IMR-90 (cell line): ENCODE data around the gene A3GALT2. TPM values are rescaled to one million over a fixed set of nuclear protein-coding genes. Genes with fewer than 3 reads are reported as not detected.

Experiments used
- ATAC-seq: fragments of 200-7000 bp; cut with Tn5 transposase; 2 replicates; pipeline ENCODE4 v1.9.1; 2020; ENCODE audit warnings: low read depth, mild to moderate bottlenecking, moderate library complexity
- BruUV-seq: library from RNA; stranded (reverse); fragments of 400-500 nt; replicated peaks from 2 replicates; lab custom pipeline; 2021; lab: Mats Ljungman, UMichigan
- CTCF ChIA-PET: fragments of 300-600 bp; formaldehyde crosslinking; extraction: SDS; loops from one replicate; lab custom pipeline; 2021; ENCODE audit warnings: antibody characterized with exemption; lab: Yijun Ruan, JAX
- POLR2A ChIA-PET: fragments of 300-600 bp; sonication (Branson Sonifier 250); formaldehyde crosslinking; loops from one replicate; lab custom pipeline; 2022; ENCODE audit warnings: antibody characterized with exemption; ENCODE audit not compliant: unreplicated experiment; lab: Charles Lee
- DNase-seq: peaks from one replicate; pipeline ENCODE4 v3.0.0; 2013
- H2AFZ ChIP-seq: replicated peaks from 2 replicates; pipeline ENCODE3; 2013; ENCODE audit warnings: low read length, mild to moderate bottlenecking; ENCODE audit not compliant: poor library complexity
- H2AK5ac ChIP-seq: 2 replicates; pipeline ENCODE4 v1.6.1; 2013; ENCODE audit warnings: low read depth, low read length, inconsistent platforms
- H2AK9ac ChIP-seq: replicated peaks from 2 replicates; pipeline ENCODE3; 2013; ENCODE audit warnings: mild to moderate bottlenecking, low read depth, low read length, moderate library complexity; ENCODE audit not compliant: poor library complexity
- H2BK120ac ChIP-seq: 2 replicates; pipeline ENCODE4 v1.6.1; 2013; ENCODE audit warnings: low read depth, low read length, inconsistent platforms
- H2BK15ac ChIP-seq: 3 replicates; pipeline ENCODE4 v1.6.1; 2013; ENCODE audit warnings: low read depth, low read length, inconsistent platforms
- H2BK20ac ChIP-seq: 2 replicates; pipeline ENCODE4 v1.6.1; 2013; ENCODE audit warnings: low read depth, mild to moderate bottlenecking, inconsistent platforms, low read length, moderate library complexity
- H2BK5ac ChIP-seq: 2 replicates; pipeline ENCODE4 v1.6.1; 2013; ENCODE audit warnings: mild to moderate bottlenecking, low read depth, low read length, inconsistent platforms; ENCODE audit not compliant: poor library complexity, severe bottlenecking
- H3K14ac ChIP-seq: replicated peaks from 2 replicates; pipeline ENCODE4 v1.6.1; 2013; ENCODE audit warnings: low read depth, low read length, inconsistent platforms
- H3K18ac ChIP-seq: 2 replicates; pipeline ENCODE4 v1.6.1; 2013; ENCODE audit warnings: low read depth, low read length, control low read depth
- H3K23ac ChIP-seq: 2 replicates; pipeline ENCODE4 v1.6.1; 2013; ENCODE audit warnings: low read depth, low read length, inconsistent platforms
- H3K27ac ChIP-seq: 2 replicates; pipeline ENCODE4 v1.5.1; 2013; ENCODE audit warnings: mild to moderate bottlenecking, control low read depth, low read length; ENCODE audit not compliant: insufficient read depth
- H3K27me3 ChIP-seq: 2 replicates; pipeline ENCODE4 v1.6.1; 2013; ENCODE audit warnings: low read length; ENCODE audit not compliant: control insufficient read depth, insufficient read depth
- H3K36me3 ChIP-seq: 2 replicates; pipeline ENCODE4 v1.6.1; 2013; ENCODE audit warnings: low read length, mixed read lengths; ENCODE audit not compliant: control insufficient read depth, insufficient read depth
- H3K4ac ChIP-seq: 2 replicates; pipeline ENCODE4 v1.6.1; 2013; ENCODE audit warnings: low read depth, low read length, inconsistent platforms
- H3K4me1 ChIP-seq: 2 replicates; pipeline ENCODE4 v1.6.1; 2013; ENCODE audit warnings: low read length, mixed read lengths; ENCODE audit not compliant: control insufficient read depth, insufficient read depth
- H3K4me2 ChIP-seq: 2 replicates; pipeline ENCODE4 v1.6.1; 2013; ENCODE audit warnings: low read depth, mild to moderate bottlenecking, control low read depth, low read length, moderate library complexity
- H3K4me3 ChIP-seq: 2 replicates; pipeline ENCODE4 v1.5.1; 2013; ENCODE audit warnings: low read depth, mild to moderate bottlenecking, control low read depth, low read length, moderate library complexity; ENCODE audit not compliant: insufficient read depth
- H3K56ac ChIP-seq: 2 replicates; pipeline ENCODE4 v1.6.1; 2013; ENCODE audit warnings: low read length, inconsistent platforms; ENCODE audit not compliant: insufficient read depth; ENCODE audit errors: extremely low read depth
- H3K79me1 ChIP-seq, 2 experiments: 2 replicates each; pipeline ENCODE4 v1.6.1; 2013; ENCODE audit warnings: low read length in 2 of 2, inconsistent platforms in 1 of 2, low read depth in 1 of 2
- H3K9ac ChIP-seq: 2 replicates; pipeline ENCODE4 v1.6.1; 2013; ENCODE audit warnings: low read depth, low read length, control low read depth
- H3K9me1 ChIP-seq: 2 replicates; pipeline ENCODE4 v1.6.1; 2013; ENCODE audit warnings: low read length, inconsistent platforms; ENCODE audit not compliant: insufficient read depth
- H3K9me3 ChIP-seq: 2 replicates; pipeline ENCODE4 v1.6.1; 2013; ENCODE audit warnings: low read length; ENCODE audit not compliant: control insufficient read depth, insufficient read depth
- H4K20me1 ChIP-seq: 2 replicates; pipeline ENCODE4 v1.6.1; 2013; ENCODE audit warnings: low read length, inconsistent platforms; ENCODE audit not compliant: insufficient read depth
- H4K5ac ChIP-seq: 2 replicates; pipeline ENCODE4 v1.6.1; 2013; ENCODE audit warnings: mild to moderate bottlenecking, low read depth, low read length, control low read depth
- H4K8ac ChIP-seq, 2 experiments: 2 replicates each; pipeline ENCODE4 v1.6.1; 2013; ENCODE audit warnings: low read depth in 2 of 2, low read length in 2 of 2, control low read depth in 1 of 2, inconsistent platforms in 1 of 2
- H4K91ac ChIP-seq: 2 replicates; pipeline ENCODE4 v1.6.1; 2013; ENCODE audit warnings: low read depth, low read length, inconsistent platforms; ENCODE audit not compliant: insufficient read depth
- POLR2A ChIP-seq: IDR thresholded peaks from 2 replicates; pipeline ENCODE4 v1.6.1; 2012; ENCODE audit warnings: mild to moderate bottlenecking, low read depth, low read length
- RAD21 ChIP-seq: IDR thresholded peaks from 2 replicates; pipeline ENCODE4 v1.6.1; 2012; ENCODE audit warnings: low read length, improper control_type of control experiment
- WGBS, 2 experiments: methylation state at CpG; one replicate each; pipeline versions ENCODE4 v1.1.5 to v1.1.7; 2013; ENCODE audit warnings: missing lambda C conversion rate in 2 of 2; ENCODE audit not compliant: insufficient read length in 1 of 2; ENCODE audit errors: extremely low coverage in 2 of 2; 5-methylcytosine and 5-hydroxymethylcytosine counted together
- dilution Hi-C: fragments of 300-500 bp; cut with HindIII; formaldehyde crosslinking; loops from one replicate; pipeline ENCODE4 v1.14.3; 2018; ENCODE audit warnings: low sequenced_read_pairs; ENCODE audit not compliant: unreplicated experiment
- in situ Hi-C: fragments of 300-500 bp; cut with MboI; formaldehyde crosslinking; loops from 3 replicates; pipeline ENCODE4 v1.14.3; 2019; ENCODE audit warnings: low sequenced_read_pairs, inconsistent platforms, mixed read lengths
- intact Hi-C: fragments of 100-400 bp; cut with micrococcal nuclease; formaldehyde crosslinking; loops from 2 replicates; pipeline ENCODE4 v1.10.0; 2022
- polyA plus RNA-seq, 3 experiments: library from polyadenylated mRNA; depleted of rRNA; stranded (reverse); fragments of >200 nt; gene quantifications; 2 replicates each; pipeline ENCODE4 v1.2.3, GENCODE V29; 2012; ENCODE audit warnings: low replicate concordance in 1 of 3
- total RNA-seq: library from RNA; depleted of rRNA; stranded (reverse); fragments of >200 nt; gene quantifications from 2 replicates; pipeline ENCODE4 v1.2.3, GENCODE V29; 2012

The A3GALT2 gene
- total and polyA plus RNA-seq, 2 of the 4 experiments (the other 2 are of a cell fraction) = not detected

- Histone ChIP-seq H3K9ac (peak overlapping the region; percentile 100), H4K5ac (peak overlapping the region; percentile 93; the same call in 1 of the 2 replicates), H3K79me1 (peaks cover 6 to 33% of the 10 kb centered on the region in 2 experiments), H2BK120ac (peak overlapping the region; percentile 96), H3K36me3 (peaks cover 8% of the 10 kb centered on the region), H3K56ac (peak overlapping the region; percentile 95), H3K4ac (peak overlapping the region; percentile 99), H4K91ac (peak overlapping the region; percentile 98), H3K4me1 (peaks cover 17% of the 10 kb centered on the region), H2BK5ac (peak overlapping the region; percentile 99), H3K9me1 (peaks cover 6% of the 10 kb centered on the region), H3K14ac (peak overlapping the region; percentile 99), H2AFZ (no peak overlapping the region), H3K23ac (peak overlapping the region; percentile 100), H3K27me3 (no peaks in the 10 kb centered on the region), H2AK5ac (peak overlapping the region; percentile 96), H3K4me2 (peak overlapping the region; percentile 95), H3K4me3 (peak overlapping the region; percentile 98), H2AK9ac (no peak overlapping the region), H4K8ac (peak overlapping the region; percentile 65 to 97), H2BK15ac (peak overlapping the region; percentile 83; the same call in 1 of the 3 replicates), H3K9me3 (no peaks in the 10 kb centered on the region), H2BK20ac (peak overlapping the region; percentile 6; the same call in 1 of the 2 replicates), H4K20me1 (peaks cover 41% of the 10 kb centered on the region), H3K27ac (peak overlapping the region; percentile 95), H3K18ac (peak overlapping the region; percentile 93; the same call in 1 of the 2 replicates)
- POLR2A ChIA-PET = no interaction called here
- peak; percentile 52 for DNase-seq
- no CpG with 5 or more reads among the region's 2 CpGs for WGBS, 2 experiments
- in situ Hi-C loops = no loop called here
- dilution Hi-C loops = no loop called here
- CTCF ChIA-PET = interaction anchor here (1.7 kb wide), 1 partner anchor 53 kb away, joined by 3 read pairs; no protein-coding TSS in a partner anchor
- no peak for ATAC-seq
- no TSS peak for BruUV-seq
- TF ChIP-seq POLR2A (peak; percentile 21; the same call in 1 of the 2 replicates), RAD21 (no peak)
- intact Hi-C loops = loop anchor here (5.0 kb wide), 1 partner anchor 51 kb away; no protein-coding TSS in a partner anchor
These were observed 27.3 kb upstream of the A3GALT2 start for GRCh38 chr1:33348194-33348593.
